HepG2 (cell line): ENCODE results near the gene DGCR8. TPM values are rescaled to one million over a fixed set of nuclear protein-coding genes. Genes with fewer than 3 reads are reported as not detected.

Experiments
- ATAC-seq: fragments of 200-7000 bp; cut with Tn5 transposase; 3 replicates; pipeline ENCODE4 v1.9.1; 2020; ENCODE audit warnings: mild to moderate bottlenecking, moderate library complexity
- BruUV-seq: library from RNA; stranded (reverse); fragments of 400-500 nt; replicated peaks from 2 replicates; lab custom pipeline; 2021; lab: Mats Ljungman, UMichigan
- CTCF ChIA-PET: fragments of 300-600 bp; formaldehyde crosslinking; extraction: SDS; loops from one replicate; lab custom pipeline; 2021; ENCODE audit warnings: low total read pairs, inconsistent platforms, low intra/inter-chr PET ratio; lab: Yijun Ruan, JAX
- POLR2A ChIA-PET: fragments of 350-600 bp; sonication (Branson Sonifier 250); formaldehyde crosslinking; loops from one replicate; lab custom pipeline; 2020; ENCODE audit warnings: antibody characterized with exemption, inconsistent platforms; lab: Yijun Ruan, JAX
- DNase-seq: peaks from one replicate; pipeline ENCODE4 v3.0.0-alpha.2; 2015; ENCODE audit warnings: low spot score
- FAIRE-seq: peaks from 3 replicates; lab custom pipeline; 2011; peaks lifted over from hg19 to GRCh38; lab: Jason Lieb, UNC
- H2AFZ ChIP-seq: one replicate; pipeline ENCODE4 v1.6.1; 2011; ENCODE audit warnings: low read length, inconsistent platforms
- H3K27ac ChIP-seq: fragments of 300-600 bp; 3 replicates; pipeline ENCODE4 v1.8.0; 2011; ENCODE audit warnings: mixed run types, mild to moderate bottlenecking, mixed read lengths, low read length, inconsistent platforms; ENCODE audit not compliant: insufficient read depth; ENCODE audit errors: extremely low read length
- H3K27me3 ChIP-seq, 2 experiments: fragments of 200-600 bp in 1 of 2; 2 replicates in 1 of 2; 3 replicates in 1 of 2; pipeline versions ENCODE4 v1.6.0 to v1.8.0; 2011; ENCODE audit warnings: low read length in 2 of 2, mild to moderate bottlenecking in 2 of 2, moderate library complexity in 2 of 2, inconsistent platforms in 1 of 2; ENCODE audit not compliant: insufficient read depth in 2 of 2, control insufficient read depth in 1 of 2
- H3K36me3 ChIP-seq, 2 experiments: fragments of 200-600 bp in 1 of 2; replicated peaks in 1 of 2; 2 replicates in 1 of 2; 3 replicates in 1 of 2; pipeline versions ENCODE4 v1.5.1 to v1.8.0; 2011; ENCODE audit warnings: low read length in 2 of 2, inconsistent platforms in 1 of 2; ENCODE audit not compliant: insufficient read depth in 2 of 2, control insufficient read depth in 1 of 2
- H3K4me1 ChIP-seq: 2 replicates; pipeline ENCODE4 v1.5.1; 2012; ENCODE audit warnings: low read length, inconsistent platforms; ENCODE audit not compliant: insufficient read depth
- H3K4me2 ChIP-seq: 2 replicates; pipeline ENCODE4 v1.6.0; 2011; ENCODE audit warnings: low read depth, low read length, inconsistent platforms
- H3K4me3 ChIP-seq, 3 experiments: fragments of 200-600 bp in 1 of 3; sonication (generic), shearing (Covaris generic) in 1 of 3; replicated peaks in 1 of 3; 2 replicates each; pipeline ENCODE4 v1.5.1; 2011 to 2016; ENCODE audit warnings: low read length in 3 of 3, inconsistent platforms in 2 of 3, low read depth in 2 of 3, mild to moderate bottlenecking in 2 of 3, control low read depth in 1 of 3, mixed read lengths in 1 of 3; ENCODE audit not compliant: insufficient read depth in 1 of 3
- H3K79me2 ChIP-seq: one replicate; pipeline ENCODE4 v1.6.1; 2011; ENCODE audit warnings: low read length, inconsistent platforms; ENCODE audit not compliant: insufficient read depth
- H3K9ac ChIP-seq: 2 replicates; pipeline ENCODE4 v1.6.0; 2011; ENCODE audit warnings: mild to moderate bottlenecking, low read depth, low read length, inconsistent platforms; ENCODE audit not compliant: insufficient read depth
- H3K9me3 ChIP-seq: 2 replicates; pipeline ENCODE4 v1.5.1; 2012; ENCODE audit warnings: mild to moderate bottlenecking, low read length
- H4K20me1 ChIP-seq: 2 replicates; pipeline ENCODE4 v1.6.0; 2011; ENCODE audit warnings: inconsistent platforms, mild to moderate bottlenecking, low read length, moderate library complexity; ENCODE audit not compliant: insufficient read depth
- IRF9 ChIP-seq: sonication (generic); formaldehyde crosslinking; IDR thresholded peaks from 2 replicates; pipeline ENCODE4 v1.8.0; 2022; ENCODE audit warnings: missing genetic modification reagents, mild to moderate bottlenecking, borderline replicate concordance
- SKI ChIP-seq: fragments of 450-650 bp; IDR thresholded peaks from one replicate; pipeline ENCODE4 v1.6.1; 2018; ENCODE audit warnings: mild to moderate bottlenecking; ENCODE audit not compliant: partially characterized antibody
- TCF7L2 ChIP-seq: IDR thresholded peaks from 2 replicates; pipeline ENCODE4 v1.6.1; 2011; ENCODE audit warnings: mild to moderate bottlenecking, low read depth, low read length, moderate library complexity
- YEATS2 ChIP-seq: sonication (generic); formaldehyde crosslinking; IDR thresholded peaks from 2 replicates; pipeline ENCODE4 v1.4.0; 2020; ENCODE audit warnings: missing genetic modification reagents, borderline replicate concordance
- ZNF225 ChIP-seq: sonication (generic); formaldehyde crosslinking; IDR thresholded peaks from 2 replicates; pipeline ENCODE4 v1.4.0; 2020; ENCODE audit warnings: mild to moderate bottlenecking, missing genetic modification reagents
- ZNF281 ChIP-seq: sonication (generic); formaldehyde crosslinking; IDR thresholded peaks from 2 replicates; pipeline ENCODE4 v1.4.0; 2020; ENCODE audit warnings: missing genetic modification reagents, borderline replicate concordance
- WGBS: methylation state at CpG from one replicate; pipeline ENCODE4 v1.1.6; 2017; ENCODE audit warnings: low lambda C conversion rate; 5-methylcytosine and 5-hydroxymethylcytosine counted together
- in situ Hi-C: cut with HindIII; loops from 2 replicates; pipeline ENCODE4 v1.10.0; 2017; ENCODE audit warnings: low pct_unique_long_range_greater_than_20kb; ENCODE audit not compliant: extremely low pct_ligation_motif_present
- intact Hi-C: fragments of 100-400 bp; cut with micrococcal nuclease; formaldehyde crosslinking; loops from one replicate; pipeline ENCODE4 v1.10.0; 2022; ENCODE audit not compliant: unreplicated experiment
- polyA plus RNA-seq, 8 experiments: library from polyadenylated mRNA; depleted of rRNA in 3 of 8; stranded (reverse) in 7 of 8; unstranded in 1 of 8; fragments of >200 nt; fragmentation: Illumina TruSeq in 4 of 8; extraction: Trizol in 4 of 8; gene quantifications; 2 replicates each; pipeline versions ENCODE4 v1.2.1 to v1.2.3, GENCODE V29; 2011 to 2016; ENCODE audit warnings: low read depth in 4 of 8, missing spikeins in 1 of 8, mixed read lengths in 1 of 8; ENCODE audit not compliant: insufficient read depth in 1 of 8
- total RNA-seq, 5 experiments: library from RNA; depleted of rRNA; stranded (reverse); fragments of >200 nt; fragmentation: Illumina TruSeq; extraction: Trizol; gene quantifications; 2 replicates each; pipeline ENCODE4 v1.2.3, GENCODE V29; 2016; ENCODE audit warnings: low read depth in 1 of 5
- TF ChIP-seq, protein P1 (sequence below): IDR thresholded peaks from 2 replicates; pipeline ENCODE4 v1.6.1; 2016
- TF ChIP-seq, protein P2 (sequence below): sonication (generic); formaldehyde crosslinking; IDR thresholded peaks from 2 replicates; pipeline ENCODE4 v1.4.0; 2020; ENCODE audit warnings: missing genetic modification reagents, borderline replicate concordance

Gene DGCR8
- total and polyA plus RNA-seq, 2 of the 13 experiments (the other 11 are each of a cell fraction or from before 2014, with no cell fraction given), result 10.2 to 23.2 TPM

DNA sequence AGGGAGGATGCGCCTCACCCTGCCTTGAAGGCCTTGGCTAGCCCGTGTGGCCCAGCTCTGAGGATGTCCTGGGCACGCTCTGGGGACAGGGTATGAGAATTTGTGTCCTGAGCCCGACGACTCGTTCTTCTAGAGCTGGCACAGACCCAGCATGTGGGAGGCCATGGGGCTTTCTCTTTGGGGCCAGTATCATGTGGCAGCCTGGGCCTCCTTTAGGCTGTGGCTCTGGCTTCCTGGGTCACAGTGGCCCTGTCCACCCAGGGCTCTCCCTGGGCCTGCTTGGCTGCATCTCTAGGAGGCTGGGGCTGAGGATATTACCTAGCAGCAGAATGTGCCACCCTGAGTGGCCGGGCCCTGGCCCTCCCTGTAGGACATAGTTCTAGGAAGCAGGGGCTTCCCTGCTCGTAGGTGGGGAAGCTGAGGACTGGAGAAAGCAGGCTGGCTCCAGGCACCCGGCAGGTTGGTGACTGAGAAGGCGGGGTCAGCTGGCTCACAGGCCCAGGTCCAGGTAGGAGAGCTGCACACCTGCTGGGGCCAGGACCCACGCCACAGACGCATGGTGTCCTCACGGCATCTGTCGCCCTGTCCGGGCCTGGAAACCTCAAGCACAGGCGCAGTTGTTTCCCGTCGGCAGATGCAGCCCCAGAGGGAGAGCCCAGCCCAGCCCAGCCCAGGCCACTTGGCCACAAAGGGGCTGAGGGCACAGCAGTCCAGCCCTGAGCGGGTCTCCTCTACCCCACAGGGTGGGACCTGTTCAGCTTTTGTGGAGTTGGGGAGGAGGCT, 64.0 kb downstream of the DGCR8 start:
- no peak for TF ChIP-seq IRF9 (CRISPR knock-in tag)
- TF ChIP-seq, protein P1, sequence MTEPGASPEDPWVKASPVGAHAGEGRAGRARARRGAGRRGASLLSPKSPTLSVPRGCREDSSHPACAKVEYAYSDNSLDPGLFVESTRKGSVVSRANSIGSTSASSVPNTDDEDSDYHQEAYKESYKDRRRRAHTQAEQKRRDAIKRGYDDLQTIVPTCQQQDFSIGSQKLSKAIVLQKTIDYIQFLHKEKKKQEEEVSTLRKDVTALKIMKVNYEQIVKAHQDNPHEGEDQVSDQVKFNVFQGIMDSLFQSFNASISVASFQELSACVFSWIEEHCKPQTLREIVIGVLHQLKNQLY, result no peak
- TF ChIP-seq SKI, result no peak
- TF ChIP-seq, protein P2, sequence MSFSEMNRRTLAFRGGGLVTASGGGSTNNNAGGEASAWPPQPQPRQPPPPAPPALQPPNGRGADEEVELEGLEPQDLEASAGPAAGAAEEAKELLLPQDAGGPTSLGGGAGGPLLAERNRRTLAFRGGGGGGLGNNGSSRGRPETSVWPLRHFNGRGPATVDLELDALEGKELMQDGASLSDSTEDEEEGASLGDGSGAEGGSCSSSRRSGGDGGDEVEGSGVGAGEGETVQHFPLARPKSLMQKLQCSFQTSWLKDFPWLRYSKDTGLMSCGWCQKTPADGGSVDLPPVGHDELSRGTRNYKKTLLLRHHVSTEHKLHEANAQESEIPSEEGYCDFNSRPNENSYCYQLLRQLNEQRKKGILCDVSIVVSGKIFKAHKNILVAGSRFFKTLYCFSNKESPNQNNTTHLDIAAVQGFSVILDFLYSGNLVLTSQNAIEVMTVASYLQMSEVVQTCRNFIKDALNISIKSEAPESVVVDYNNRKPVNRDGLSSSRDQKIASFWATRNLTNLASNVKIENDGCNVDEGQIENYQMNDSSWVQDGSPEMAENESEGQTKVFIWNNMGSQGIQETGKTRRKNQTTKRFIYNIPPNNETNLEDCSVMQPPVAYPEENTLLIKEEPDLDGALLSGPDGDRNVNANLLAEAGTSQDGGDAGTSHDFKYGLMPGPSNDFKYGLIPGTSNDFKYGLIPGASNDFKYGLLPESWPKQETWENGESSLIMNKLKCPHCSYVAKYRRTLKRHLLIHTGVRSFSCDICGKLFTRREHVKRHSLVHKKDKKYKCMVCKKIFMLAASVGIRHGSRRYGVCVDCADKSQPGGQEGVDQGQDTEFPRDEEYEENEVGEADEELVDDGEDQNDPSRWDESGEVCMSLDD (CRISPR knock-in tag), result no peak
- no peak for TF ChIP-seq ZNF281 (CRISPR knock-in tag)
- no peak for TF ChIP-seq YEATS2 (CRISPR knock-in tag)
- no peak for TF ChIP-seq ZNF225 (CRISPR knock-in tag)
- no peak for TF ChIP-seq TCF7L2
- TF ChIP-seq, all 625 proteins: peak for 0
- H3K4me2 ChIP-seq, result no peak overlapping the region
- peaks cover 1 to 5% of the 10 kb centered on the region in 2 experiments; a peak in 2 of 5 replicates for H3K36me3 ChIP-seq
- H3K9me3 ChIP-seq, result no peaks in the 10 kb centered on the region
- no peaks in the 10 kb centered on the region for H3K79me2 ChIP-seq
- WGBS, result 97% methylated on average over 5 of the region's 19 CpGs
- no TSS peak for BruUV-seq
- intact Hi-C loops, result no loop called here
- no peak overlapping the region for H2AFZ ChIP-seq
- ChIA-PET CTCF (no interaction called here), POLR2A (no interaction called here)
- 0 out of 2 replicates have a peak, but pooled peaks cover 6% of the 10 kb centered on the region for H4K20me1 ChIP-seq
- no peaks in the 10 kb centered on the region for H3K27me3 ChIP-seq
- no peak for ATAC-seq
- no peak for DNase-seq
- H3K4me1 ChIP-seq, result 0 out of 2 replicates have a peak, but pooled peaks cover 12% of the 10 kb centered on the region
- no peak overlapping the region for H3K4me3 ChIP-seq
- H3K9ac ChIP-seq, result no peak overlapping the region
- no peak for FAIRE-seq
- no peak overlapping the region for H3K27ac ChIP-seq
- in situ Hi-C loops, result no loop called here
